Astrocyte of the cerebellum (primary cell): ENCODE results near the gene CIART.
A peak's percentile ranks its signal among the peaks of the same experiment; 100 is the strongest.
"Not testable (repeated sequence)": the region's sequence is repeated elsewhere in the genome, so short reads cannot be mapped to it uniquely, and the experiment has no call there.

Experiments used
- DNase-seq: peaks from one replicate; pipeline ENCODE4 v3.0.0-alpha.2; 2011; ENCODE audit warnings: low read depth
- H3K4me3 ChIP-seq: 2 replicates; pipeline ENCODE4 v1.5.1; 2011; ENCODE audit warnings: mild to moderate bottlenecking, low read depth, low read length, moderate library complexity
- in situ Hi-C: cut with HindIII; loops from 2 replicates; pipeline ENCODE4 v1.10.0; 2017; ENCODE audit warnings: low sequenced_read_pairs
- TF ChIP-seq, protein P1 (sequence below): IDR thresholded peaks from 2 replicates; pipeline ENCODE4 v1.5.1; 2012; ENCODE audit warnings: low read length, low read depth, moderate library complexity, mild to moderate bottlenecking; ENCODE audit errors: missing control alignments

Gene CIART, protein sequence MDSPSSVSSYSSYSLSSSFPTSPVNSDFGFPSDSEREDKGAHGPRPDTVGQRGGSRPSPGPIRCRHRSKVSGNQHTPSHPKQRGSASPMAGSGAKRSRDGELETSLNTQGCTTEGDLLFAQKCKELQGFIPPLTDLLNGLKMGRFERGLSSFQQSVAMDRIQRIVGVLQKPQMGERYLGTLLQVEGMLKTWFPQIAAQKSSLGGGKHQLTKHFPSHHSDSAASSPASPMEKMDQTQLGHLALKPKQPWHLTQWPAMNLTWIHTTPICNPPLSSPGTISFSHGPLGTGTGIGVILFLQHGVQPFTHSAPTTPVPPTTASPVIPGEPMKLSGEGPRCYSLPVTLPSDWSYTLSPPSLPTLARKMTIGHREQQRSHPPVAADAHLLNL

DNA sequence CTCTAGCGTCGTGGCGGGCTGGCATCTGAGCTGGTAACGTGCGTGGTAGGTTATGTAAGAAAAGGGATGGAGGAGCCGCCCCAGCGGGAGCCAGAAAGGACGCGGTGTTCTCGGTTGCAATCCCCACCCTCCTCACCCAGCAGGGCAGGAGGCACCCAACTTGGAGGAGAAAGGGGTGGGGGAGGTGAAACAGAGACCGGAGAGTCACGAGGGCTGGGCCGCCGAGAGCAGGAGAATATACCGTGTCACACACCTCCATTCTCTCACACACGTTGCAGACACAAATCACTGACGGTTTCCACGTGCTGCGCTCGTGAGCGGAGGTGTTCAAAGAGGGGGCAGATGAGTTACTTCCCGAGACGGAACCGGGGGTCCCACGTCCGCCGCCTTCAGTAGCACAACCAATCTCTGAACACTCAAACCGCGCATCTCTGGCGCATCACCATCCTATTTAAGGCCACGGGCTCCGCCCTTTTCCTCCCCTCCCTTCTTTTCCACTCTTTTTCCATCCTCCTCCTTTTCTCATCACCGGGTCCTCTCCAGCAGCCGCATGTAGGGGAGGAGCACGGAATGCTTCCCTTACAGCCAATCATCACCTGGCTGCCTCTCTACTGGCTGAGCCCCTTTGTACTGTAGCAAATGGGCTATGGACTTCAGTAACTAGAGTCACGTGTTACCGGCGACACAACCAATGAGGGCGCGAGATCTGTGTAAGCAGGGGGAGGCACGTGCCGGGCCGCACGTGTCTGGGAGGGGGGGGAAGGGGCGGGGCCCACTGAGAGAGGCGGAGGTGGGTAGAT, at the start of gene CIART:
TSS of gene CIART (plus strand) at position 797 of the 800 bp plus-strand sequence. CDS start 714 bp downstream, outside the sequence.
- TF ChIP-seq, protein P1, sequence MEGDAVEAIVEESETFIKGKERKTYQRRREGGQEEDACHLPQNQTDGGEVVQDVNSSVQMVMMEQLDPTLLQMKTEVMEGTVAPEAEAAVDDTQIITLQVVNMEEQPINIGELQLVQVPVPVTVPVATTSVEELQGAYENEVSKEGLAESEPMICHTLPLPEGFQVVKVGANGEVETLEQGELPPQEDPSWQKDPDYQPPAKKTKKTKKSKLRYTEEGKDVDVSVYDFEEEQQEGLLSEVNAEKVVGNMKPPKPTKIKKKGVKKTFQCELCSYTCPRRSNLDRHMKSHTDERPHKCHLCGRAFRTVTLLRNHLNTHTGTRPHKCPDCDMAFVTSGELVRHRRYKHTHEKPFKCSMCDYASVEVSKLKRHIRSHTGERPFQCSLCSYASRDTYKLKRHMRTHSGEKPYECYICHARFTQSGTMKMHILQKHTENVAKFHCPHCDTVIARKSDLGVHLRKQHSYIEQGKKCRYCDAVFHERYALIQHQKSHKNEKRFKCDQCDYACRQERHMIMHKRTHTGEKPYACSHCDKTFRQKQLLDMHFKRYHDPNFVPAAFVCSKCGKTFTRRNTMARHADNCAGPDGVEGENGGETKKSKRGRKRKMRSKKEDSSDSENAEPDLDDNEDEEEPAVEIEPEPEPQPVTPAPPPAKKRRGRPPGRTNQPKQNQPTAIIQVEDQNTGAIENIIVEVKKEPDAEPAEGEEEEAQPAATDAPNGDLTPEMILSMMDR, result no peak
- in situ Hi-C loops, result no loop called here

DNA sequence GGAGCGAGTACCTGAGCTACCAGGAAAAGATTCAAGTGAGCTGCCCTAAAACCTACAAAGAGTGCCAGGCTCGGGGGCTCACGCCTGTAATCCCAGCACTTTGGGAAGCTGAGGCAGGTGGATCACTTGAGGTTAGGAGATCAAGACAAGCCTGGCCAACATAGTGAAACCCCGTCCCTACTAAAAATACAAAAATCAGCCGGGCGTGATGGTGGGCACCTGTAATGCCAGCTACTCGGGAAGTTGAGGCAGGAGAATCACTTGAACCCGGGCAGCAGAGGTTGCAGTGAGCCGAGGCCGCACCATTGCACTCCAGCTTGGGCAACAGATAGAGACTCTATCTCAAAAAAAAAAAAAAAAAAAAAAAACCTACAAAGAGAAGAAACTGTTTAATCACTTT, 49.4 kb upstream of the CIART start:
- H3K4me3 ChIP-seq, in situ Hi-C loops, DNase-seq: not testable (repeated sequence)

More for the DNA sequence above, at the start of gene CIART:
- DNase-seq, result peak; percentile 97
- H3K4me3 ChIP-seq, result peak within 1 kb of the TSS; percentile 51

DNA sequence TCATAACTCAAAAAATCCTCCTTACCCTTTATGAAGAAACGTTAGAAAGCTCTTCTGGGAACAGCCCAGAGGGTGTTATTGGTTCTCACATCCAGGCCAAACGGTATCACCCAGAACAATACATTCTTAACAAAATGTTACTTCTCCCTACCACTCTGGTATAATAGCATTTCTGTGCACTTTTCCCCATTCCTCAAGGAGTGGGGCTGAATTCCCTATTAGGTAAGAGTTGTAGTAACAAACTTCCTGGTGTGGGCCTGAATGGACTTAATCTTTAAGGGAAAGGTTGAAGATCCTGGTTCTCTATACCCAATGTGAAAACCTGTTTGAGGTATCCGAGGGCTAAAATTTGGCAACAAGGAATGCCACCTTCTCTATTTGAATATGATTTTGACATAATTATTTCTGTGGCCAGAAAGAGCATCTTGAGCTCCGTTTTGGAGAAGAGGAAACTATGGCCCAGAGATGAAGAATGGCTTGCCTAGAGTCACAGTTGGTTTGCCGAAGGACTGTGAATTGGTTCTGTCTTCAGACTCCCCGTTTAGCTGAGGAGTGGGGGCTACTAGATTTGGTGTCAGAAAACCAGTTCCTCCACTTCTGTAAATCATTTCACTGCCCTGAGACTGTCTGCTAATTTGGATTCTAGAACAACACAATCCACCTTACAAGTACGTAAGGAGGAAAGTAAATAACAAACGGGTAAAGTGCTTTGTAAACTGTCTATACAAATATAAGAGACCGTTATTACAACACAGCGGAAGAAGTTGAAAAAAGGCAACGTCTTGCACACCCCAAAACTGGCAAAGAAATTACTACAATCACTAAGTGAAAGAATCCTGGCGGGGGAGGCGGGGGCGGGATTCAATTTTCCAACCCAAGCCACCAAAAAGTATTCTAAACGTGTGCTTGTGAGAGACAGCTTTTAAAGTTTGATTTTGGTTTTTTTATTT, 48.7 kb upstream of the CIART start:
- TF ChIP-seq, protein P1, result no peak
- H3K4me3 ChIP-seq, result peak overlapping the region; percentile 61
- in situ Hi-C loops, result no loop called here
- DNase-seq, result no peak

DNA sequence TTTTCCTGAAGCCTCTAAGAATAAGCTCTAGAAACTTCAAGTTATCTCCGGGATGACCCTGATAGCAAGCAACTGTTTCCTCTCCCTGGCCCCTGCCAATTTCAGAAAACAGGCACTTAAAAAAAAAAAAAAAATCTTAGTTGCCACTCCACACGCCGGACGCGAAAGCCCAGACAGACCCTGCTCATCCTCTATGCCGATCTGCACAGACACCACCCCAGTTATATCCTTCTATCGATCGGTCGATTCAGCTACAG, 48.1 kb upstream of the CIART start:
- TF ChIP-seq, protein P1, result no peak
- in situ Hi-C loops, result no loop called here
- no peak for DNase-seq
- peak overlapping the region; percentile 61 for H3K4me3 ChIP-seq

DNA sequence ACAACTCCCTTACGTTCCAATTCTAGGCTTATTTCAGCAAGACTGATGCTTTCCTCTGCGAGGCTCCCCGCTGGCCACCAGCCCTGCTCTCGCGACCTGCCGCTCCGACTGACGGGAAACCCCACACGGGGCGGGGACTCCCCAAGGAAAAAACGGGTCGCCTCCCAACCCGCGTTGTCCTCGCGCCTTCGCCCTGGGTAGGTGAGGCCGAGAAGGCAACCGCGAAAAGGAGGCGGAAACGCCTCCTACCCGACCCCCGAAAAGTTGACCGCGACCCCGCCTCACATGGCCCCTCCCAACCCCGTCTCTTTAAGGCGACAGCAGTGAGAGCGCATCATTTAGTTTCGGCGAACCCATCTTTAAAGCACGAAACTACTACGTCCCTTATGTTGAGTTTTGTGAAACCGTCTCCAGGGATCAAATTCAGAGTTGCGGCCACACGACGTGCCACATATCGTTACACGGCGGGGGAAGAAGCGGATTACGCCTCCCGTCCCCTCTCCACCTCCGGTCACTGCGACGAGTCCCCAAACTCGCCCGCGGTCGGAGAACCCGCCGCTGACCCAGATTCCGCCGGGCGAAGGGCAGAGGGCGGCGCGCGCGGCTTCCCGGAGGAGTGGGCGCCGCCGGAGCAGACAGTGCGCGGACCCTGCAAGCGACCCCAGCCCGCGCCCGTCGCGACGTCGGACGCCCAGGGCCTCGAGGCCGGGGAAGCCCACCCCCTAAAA, 47.6 kb upstream of the CIART start:
- TF ChIP-seq, protein P1, result no peak
- in situ Hi-C loops, result no loop called here
- no peak for DNase-seq
- H3K4me3 ChIP-seq, result peak overlapping the region; percentile 61

DNA sequence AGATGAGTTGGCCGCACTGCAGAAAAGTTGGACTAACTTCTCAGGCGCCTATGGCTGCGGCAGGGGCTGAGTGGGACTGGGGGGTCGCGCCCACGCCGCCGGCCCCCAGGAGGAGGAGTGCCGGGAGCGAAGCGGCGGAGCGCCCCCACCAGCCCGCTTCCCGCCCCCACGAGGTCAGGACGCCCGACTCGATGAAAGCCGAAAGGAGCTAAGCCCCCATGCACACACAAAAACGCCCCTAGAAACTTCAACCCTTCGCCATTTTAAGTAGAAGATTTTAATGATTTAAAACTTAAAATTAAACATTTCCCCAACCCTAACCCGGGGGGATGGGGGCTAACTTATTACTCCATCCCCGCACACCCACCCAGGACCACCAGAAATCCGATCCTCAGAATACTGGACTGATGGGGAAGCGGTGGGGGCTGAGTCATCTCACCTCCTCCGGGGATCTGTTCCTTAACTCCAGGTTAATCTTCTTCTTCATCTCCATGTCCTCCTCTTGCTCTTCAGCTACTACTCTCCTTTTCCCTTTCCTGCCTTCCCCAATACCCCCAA, 47.0 kb upstream of the CIART start:
- peak overlapping the region; percentile 61 for H3K4me3 ChIP-seq

More for the DNA sequence above, 47.0 kb upstream of the CIART start:
- no peak for DNase-seq
- in situ Hi-C loops, result no loop called here
- TF ChIP-seq, protein P1, result no peak
